ENCODE results near the gene TGFBI. TPM values are rescaled to one million over a fixed set of nuclear protein-coding genes. Genes with fewer than 3 reads are reported as not detected.

Gene TGFBI
- total and polyA plus RNA-seq, 11 donors, result 31.8 to 206 (median 50.0) TPM

GRCh38 chr5:135988546-135988945 is 40.2 kb upstream of the TGFBI start:
- H3K4me1 ChIP-seq, result peaks cover 0 to 26% (median 5%) of the 10 kb centered on the region in 12 donors
- DNase-seq (no peak), ATAC-seq (no peak)
- TF ChIP-seq POLR2A (IDR thresholded peaks at IDR 0.05) (no peak), CTCF (IDR thresholded peaks at IDR 0.05) (no peak)
- no peak overlapping the region for H3K27ac ChIP-seq
- H3K36me3 ChIP-seq, result no peaks in the 10 kb centered on the region
- intact Hi-C loops (cut with DNase I), result loop anchor here in 2 of 10 donors (5.0 kb wide), 1 partner anchor 39 kb away; the partner anchor contains the start of gene TGFBI (in 2 of the 2)
- H3K27me3 ChIP-seq, result no peaks in the 10 kb centered on the region
- no peaks in the 10 kb centered on the region for H3K9me3 ChIP-seq
- 83 to 89% (median 85%) methylated on average over 3 of the region's 3 CpGs for WGBS, 4 donors
- no peak overlapping the region for H3K4me3 ChIP-seq

GRCh38 chr5:135989686-135990085 is 39.1 kb upstream of the TGFBI start:
- no peak overlapping the region for H3K27ac ChIP-seq
- intact Hi-C loops (cut with DNase I), result loop anchor here in 2 of 10 donors (5.0 kb wide), 1 partner anchor 38 kb away; the partner anchor contains the start of gene TGFBI (in 2 of the 2)
- peaks cover 0 to 37% (median 14%) of the 10 kb centered on the region in 12 donors for H3K4me1 ChIP-seq
- DNase-seq, result no peak
- no peak overlapping the region for H3K4me3 ChIP-seq
- H3K36me3 ChIP-seq, result no peaks in the 10 kb centered on the region
- ATAC-seq, result no peak
- no peaks in the 10 kb centered on the region for H3K9me3 ChIP-seq
- TF ChIP-seq CTCF (IDR thresholded peaks at IDR 0.05), result no peak
- no peak for TF ChIP-seq POLR2A (IDR thresholded peaks at IDR 0.05)
- no peaks in the 10 kb centered on the region for H3K27me3 ChIP-seq
- 89 to 93% (median 91%) methylated on average over 7 of the region's 7 CpGs for WGBS, 4 donors

- WGBS, 4 donors, result 72 to 77% (median 74%) methylated on average over 21 of the region's 21 CpGs
- peak overlapping the region in 2 of 12 donors; percentile 5 to 30 for H3K27ac ChIP-seq
- no peaks in the 10 kb centered on the region for H3K9me3 ChIP-seq
- DNase-seq (peak in 1 of 5 donors; percentile 48), ATAC-seq (peak in 2 of 4 donors; percentile 60 to 66)
- TF ChIP-seq CTCF (IDR thresholded peaks at IDR 0.05) (no peak), POLR2A (IDR thresholded peaks at IDR 0.05) (no peak)
- no peaks in the 10 kb centered on the region for H3K27me3 ChIP-seq
- no peaks in the 10 kb centered on the region for H3K36me3 ChIP-seq
- H3K4me1 ChIP-seq, result peaks cover 0 to 39% (median 14%) of the 10 kb centered on the region in 12 donors
- no peak overlapping the region for H3K4me3 ChIP-seq
- intact Hi-C loops (cut with DNase I), result no loop called here
Observed at GRCh38 chr5:135990528-135991255, 38.1 kb upstream of the TGFBI start.

GRCh38 chr5:135991429-135991828 is 37.4 kb upstream of the TGFBI start:
- H3K4me1 ChIP-seq, result peaks cover 0 to 37% (median 12%) of the 10 kb centered on the region in 12 donors
- H3K36me3 ChIP-seq, result no peaks in the 10 kb centered on the region
- TF ChIP-seq POLR2A (IDR thresholded peaks at IDR 0.05), result no peak
- ATAC-seq (no peak), DNase-seq (no peak)
- intact Hi-C loops (cut with DNase I), result no loop called here
- no peaks in the 10 kb centered on the region for H3K9me3 ChIP-seq
- no peaks in the 10 kb centered on the region for H3K27me3 ChIP-seq
- H3K27ac ChIP-seq, result peak overlapping the region in 1 of 12 donors; percentile 5
- H3K4me3 ChIP-seq, result no peak overlapping the region
- WGBS, 4 donors, result 68 to 83% (median 73%) methylated on average over 6 of the region's 6 CpGs
